ENCODE measurements around the gene RIMS1. TPM values are rescaled to one million over a fixed set of nuclear protein-coding genes. Genes with fewer than 3 reads are reported as not detected.

Gene RIMS1
- total and polyA plus RNA-seq, 12 donors: 0.07 to 2.8 (median 0.20) TPM; not detected in 3

DNA sequence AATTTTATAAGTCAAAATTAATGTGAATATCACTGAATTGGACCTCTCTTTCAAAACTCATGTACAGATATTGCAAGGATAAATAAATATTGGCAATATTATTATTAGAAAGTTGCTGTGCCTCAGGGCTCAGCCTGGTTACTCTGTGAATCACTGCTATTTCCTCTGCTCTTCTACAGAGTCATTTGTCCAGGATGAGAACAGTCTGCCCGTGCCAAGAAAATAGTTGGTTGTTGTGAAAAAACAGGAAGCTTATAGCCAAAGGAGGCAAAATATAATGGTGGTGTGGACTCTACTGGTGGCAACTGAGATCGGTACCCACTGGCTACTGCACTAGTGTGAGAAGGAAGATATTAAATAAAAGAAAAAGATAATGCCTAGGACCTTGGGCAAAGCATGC is 93.6 kb downstream of the RIMS1 start:
- Histone ChIP-seq H3K4me1 (no peaks in the 10 kb centered on the region), H3K9me3 (no peaks in the 10 kb centered on the region), H3K36me3 (no peaks in the 10 kb centered on the region), H3K27ac (no peak overlapping the region), H3K27me3 (no peaks in the 10 kb centered on the region), H3K4me3 (no peak overlapping the region)
- TF ChIP-seq, protein P1, sequence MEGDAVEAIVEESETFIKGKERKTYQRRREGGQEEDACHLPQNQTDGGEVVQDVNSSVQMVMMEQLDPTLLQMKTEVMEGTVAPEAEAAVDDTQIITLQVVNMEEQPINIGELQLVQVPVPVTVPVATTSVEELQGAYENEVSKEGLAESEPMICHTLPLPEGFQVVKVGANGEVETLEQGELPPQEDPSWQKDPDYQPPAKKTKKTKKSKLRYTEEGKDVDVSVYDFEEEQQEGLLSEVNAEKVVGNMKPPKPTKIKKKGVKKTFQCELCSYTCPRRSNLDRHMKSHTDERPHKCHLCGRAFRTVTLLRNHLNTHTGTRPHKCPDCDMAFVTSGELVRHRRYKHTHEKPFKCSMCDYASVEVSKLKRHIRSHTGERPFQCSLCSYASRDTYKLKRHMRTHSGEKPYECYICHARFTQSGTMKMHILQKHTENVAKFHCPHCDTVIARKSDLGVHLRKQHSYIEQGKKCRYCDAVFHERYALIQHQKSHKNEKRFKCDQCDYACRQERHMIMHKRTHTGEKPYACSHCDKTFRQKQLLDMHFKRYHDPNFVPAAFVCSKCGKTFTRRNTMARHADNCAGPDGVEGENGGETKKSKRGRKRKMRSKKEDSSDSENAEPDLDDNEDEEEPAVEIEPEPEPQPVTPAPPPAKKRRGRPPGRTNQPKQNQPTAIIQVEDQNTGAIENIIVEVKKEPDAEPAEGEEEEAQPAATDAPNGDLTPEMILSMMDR (IDR thresholded peaks at IDR 0.05): no peak
- DNase-seq (no peak), ATAC-seq (no peak)
- 64 to 70% methylated on average over 2 of the region's 2 CpGs for WGBS, 2 donors
- intact Hi-C loops (cut with DNase I): no loop called here

DNA sequence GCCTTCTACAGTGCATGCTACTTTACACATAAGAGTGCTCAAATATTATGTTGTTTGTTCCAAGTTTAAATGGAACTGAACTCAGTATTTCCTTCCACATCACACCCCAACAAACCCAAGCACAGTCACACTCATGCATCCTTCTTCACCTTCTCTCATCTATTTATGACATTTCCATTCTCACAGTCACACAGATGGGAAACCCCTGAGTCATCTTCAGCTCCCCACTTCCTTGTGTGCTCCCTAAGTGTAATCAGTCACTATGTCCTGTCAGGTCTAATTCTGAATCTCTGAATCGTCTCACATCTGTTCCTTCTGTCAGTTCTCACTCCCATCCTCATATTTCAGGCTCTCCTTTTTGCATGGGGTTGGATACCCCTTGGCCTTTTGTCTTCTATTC is 96.0 kb downstream of the RIMS1 start:
- 37 to 43% methylated on average over 1 of the region's 1 CpG for WGBS, 2 donors
- H3K36me3 ChIP-seq: no peaks in the 10 kb centered on the region
- H3K4me1 ChIP-seq: no peaks in the 10 kb centered on the region
- H3K4me3 ChIP-seq: no peak overlapping the region
- DNase-seq: no peak
- no peak for ATAC-seq
- intact Hi-C loops (cut with DNase I): no loop called here
- TF ChIP-seq, protein P1 (IDR thresholded peaks at IDR 0.05): no peak
- H3K9me3 ChIP-seq: no peaks in the 10 kb centered on the region
- no peak overlapping the region for H3K27ac ChIP-seq
- H3K27me3 ChIP-seq: no peaks in the 10 kb centered on the region

DNA sequence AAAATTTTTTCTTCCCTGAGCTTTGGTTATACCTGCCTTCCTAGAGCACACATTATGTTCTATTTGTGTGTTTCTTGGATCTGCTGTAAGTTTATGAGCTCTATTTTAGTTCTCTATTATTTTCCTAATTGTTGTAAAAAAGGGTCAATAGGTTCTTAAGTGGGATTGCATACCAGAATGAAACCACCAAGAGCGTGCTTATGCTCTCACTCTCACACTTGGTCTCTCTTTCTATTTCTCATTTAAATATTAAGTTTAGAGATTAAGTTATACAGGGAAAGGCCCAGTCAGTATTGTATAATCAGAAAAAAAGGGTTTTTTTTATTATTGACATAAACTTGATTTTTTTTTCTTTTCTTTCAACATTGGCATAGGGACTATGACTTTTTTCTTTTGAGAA is 96.8 kb downstream of the RIMS1 start:
- 85 to 90% methylated on average over 1 of the region's 1 CpG for WGBS, 2 donors
- H3K27ac ChIP-seq: no peak overlapping the region
- ATAC-seq (no peak), DNase-seq (no peak)
- intact Hi-C loops (cut with DNase I): no loop called here
- H3K36me3 ChIP-seq: no peaks in the 10 kb centered on the region
- H3K4me1 ChIP-seq: no peaks in the 10 kb centered on the region
- no peak overlapping the region for H3K4me3 ChIP-seq
- no peaks in the 10 kb centered on the region for H3K9me3 ChIP-seq
- TF ChIP-seq, protein P1 (IDR thresholded peaks at IDR 0.05): no peak
- H3K27me3 ChIP-seq: no peaks in the 10 kb centered on the region

DNA sequence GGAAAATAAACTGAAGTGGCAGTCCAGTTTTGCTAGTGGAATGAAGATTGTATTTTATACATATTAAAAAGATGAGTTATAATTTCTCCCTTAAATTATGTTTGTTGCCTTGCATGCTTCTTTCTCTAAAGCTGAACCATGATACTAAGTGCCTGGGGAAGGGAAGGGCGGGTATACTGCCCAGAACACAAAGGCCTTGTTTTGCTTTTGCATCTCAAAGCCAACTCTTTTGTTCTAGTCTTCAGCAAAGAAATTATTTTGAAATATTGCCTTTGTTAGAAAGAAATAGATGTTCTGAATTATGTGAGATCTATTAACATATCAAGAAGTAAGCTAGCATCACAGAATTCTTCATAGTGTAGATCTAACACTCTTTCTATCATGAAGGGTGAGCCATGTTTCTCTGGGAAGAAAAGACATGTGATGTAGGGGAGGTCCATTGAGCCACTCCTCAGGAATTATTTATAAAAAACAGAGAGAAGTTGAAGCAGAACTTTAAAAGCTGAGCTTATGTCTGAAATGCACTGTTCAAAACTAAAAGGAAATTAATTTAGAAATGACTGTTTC is 108.4 kb downstream of the RIMS1 start:
- no peak overlapping the region for H3K27ac ChIP-seq
- intact Hi-C loops (cut with DNase I): no loop called here
- H3K36me3 ChIP-seq: no peaks in the 10 kb centered on the region
- peaks cover 0 to 4% (median 0%) of the 10 kb centered on the region in 11 donors for H3K9me3 ChIP-seq
- no peak for ATAC-seq
- WGBS, 2 donors: 63 to 71% methylated on average over 1 of the region's 1 CpG
- TF ChIP-seq, protein P1 (IDR thresholded peaks at IDR 0.05): no peak
- no peak overlapping the region for H3K4me3 ChIP-seq
- no peak for DNase-seq
- H3K27me3 ChIP-seq: no peaks in the 10 kb centered on the region
- H3K4me1 ChIP-seq: no peaks in the 10 kb centered on the region

All from heart right ventricle (tissue), 16 donors.